Neural progenitor cell (in vitro differentiated cells): ENCODE data around the gene CDC42EP3. TPM values are rescaled to one million over a fixed set of nuclear protein-coding genes. Genes with fewer than 3 reads are reported as not detected.
A peak's percentile ranks its signal among the peaks of the same experiment; 100 is the strongest.

Source experiments
- DNase-seq: peaks from one replicate; pipeline ENCODE4 v3.0.0-alpha.2; 2016; ENCODE audit warnings: low spot score
- H2AFZ ChIP-seq: fragments of 200-600 bp; sonication (generic); replicated peaks from 2 replicates; pipeline ENCODE4 v1.6.1; 2016; ENCODE audit warnings: antibody characterized with exemption
- H3F3A ChIP-seq: fragments of 200-600 bp; sonication (generic); 2 replicates; pipeline ENCODE4 v1.6.1; 2016; ENCODE audit warnings: antibody characterized with exemption, low read depth
- H3K27ac ChIP-seq: fragments of 200-600 bp; sonication (generic); 2 replicates; pipeline ENCODE4 v1.5.1; 2016; ENCODE audit warnings: mild to moderate bottlenecking
- H3K27me3 ChIP-seq: fragments of 200-600 bp; sonication (generic); 2 replicates; pipeline ENCODE4 v1.6.1; 2016; ENCODE audit warnings: mild to moderate bottlenecking, moderate library complexity
- H3K36me3 ChIP-seq: fragments of 200-600 bp; sonication (generic); 2 replicates; pipeline ENCODE4 v1.5.1; 2016
- H3K4me1 ChIP-seq: fragments of 200-600 bp; sonication (generic); 2 replicates; pipeline ENCODE4 v1.6.1; 2016; ENCODE audit warnings: mixed run types
- H3K4me2 ChIP-seq: fragments of 200-600 bp; sonication (generic); 2 replicates; pipeline ENCODE4 v1.6.1; 2016
- H3K4me3 ChIP-seq: fragments of 200-600 bp; sonication (generic); 2 replicates; pipeline ENCODE4 v1.5.1; 2016
- H3K79me2 ChIP-seq: fragments of 200-600 bp; sonication (generic); 2 replicates; pipeline ENCODE4 v1.6.1; 2016; ENCODE audit warnings: low read depth
- H3K9ac ChIP-seq: fragments of 200-600 bp; sonication (generic); 2 replicates; pipeline ENCODE4 v1.6.1; 2016
- H3K9me3 ChIP-seq: fragments of 200-600 bp; sonication (generic); 2 replicates; pipeline ENCODE4 v1.5.1; 2016; ENCODE audit warnings: low read depth
- H4K20me1 ChIP-seq: fragments of 200-600 bp; sonication (generic); 2 replicates; pipeline ENCODE4 v1.6.1; 2016; ENCODE audit warnings: low read depth
- H3K27ac Mint-ChIP-seq: 3 replicates; pipeline ENCODE4 v1.8.0; 2021; ENCODE audit warnings: mixed read lengths
- H3K27me3 Mint-ChIP-seq: 2 replicates; pipeline ENCODE4 v1.8.0; 2022; ENCODE audit warnings: low read depth, mild to moderate bottlenecking, inconsistent platforms, moderate library complexity, mixed read lengths; ENCODE audit not compliant: insufficient read depth
- H3K36me3 Mint-ChIP-seq: 3 replicates; pipeline ENCODE4 v1.8.0; 2021; ENCODE audit warnings: mixed read lengths
- H3K4me1 Mint-ChIP-seq: 3 replicates; pipeline ENCODE4 v1.8.0; 2021; ENCODE audit warnings: mixed read lengths
- H3K4me3 Mint-ChIP-seq: 3 replicates; pipeline ENCODE4 v1.8.0; 2021; ENCODE audit warnings: mild to moderate bottlenecking, moderate library complexity, mixed read lengths
- H3K9me3 Mint-ChIP-seq: 3 replicates; pipeline ENCODE4 v1.8.0; 2020; ENCODE audit warnings: mixed read lengths
- EZH2 ChIP-seq: fragments of 200-600 bp; sonication (generic); IDR thresholded peaks from 2 replicates; pipeline ENCODE4 v1.6.1; 2017; ENCODE audit warnings: antibody characterized with exemption, mild to moderate bottlenecking, moderate library complexity
- EZH2phosphoT487 ChIP-seq: fragments of 200-600 bp; sonication (generic); IDR thresholded peaks from 2 replicates; pipeline ENCODE4 v1.6.1; 2017; ENCODE audit warnings: antibody characterized with exemption
- total RNA-seq: library from RNA; depleted of rRNA; stranded (reverse); fragments of >200 nt; gene quantifications from 2 replicates; pipeline ENCODE4 v1.2.3, GENCODE V29; 2015; ENCODE audit warnings: low replicate concordance
- TF ChIP-seq, protein P1 (sequence below): fragments of 200-600 bp; sonication (generic); IDR thresholded peaks from 2 replicates; pipeline ENCODE4 v1.5.1; 2017; ENCODE audit warnings: antibody characterized with exemption, mild to moderate bottlenecking

Gene CDC42EP3
- total RNA-seq, 1 donor from 2014 or later, result 21.2 TPM

DNA sequence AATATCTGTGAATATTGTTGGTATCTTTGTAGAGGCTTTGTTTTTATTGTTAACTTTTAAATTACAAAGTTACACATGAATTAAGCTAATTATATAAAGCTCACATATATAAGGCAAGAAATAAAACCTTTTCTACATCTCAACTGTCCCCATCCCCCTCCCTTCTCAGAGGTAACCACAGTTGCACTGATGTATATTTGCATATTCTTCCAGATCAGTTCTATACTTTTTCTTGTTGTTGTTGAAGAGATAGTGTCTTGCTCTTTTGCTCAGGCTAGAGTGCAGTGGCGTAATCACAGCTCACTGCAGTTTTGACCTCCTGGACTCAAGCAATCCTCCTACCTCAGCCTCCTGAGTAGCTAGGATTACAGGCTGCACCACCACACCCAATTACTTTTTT, 36.0 kb upstream of the CDC42EP3 start:
- Histone ChIP-seq H3K9ac (no peak overlapping the region), H3K4me3 (no peak overlapping the region), H3K4me2 (no peak overlapping the region), H2AFZ (no peak overlapping the region), H3K27ac (no peak overlapping the region), H3K27me3 (no peaks in the 10 kb centered on the region), H3K4me1 (peaks cover 7% of the 10 kb centered on the region), H3K36me3 (no peaks in the 10 kb centered on the region), H3K79me2 (no peaks in the 10 kb centered on the region), H4K20me1 (no peaks in the 10 kb centered on the region), H3F3A (no peaks in the 10 kb centered on the region), H3K9me3 (no peaks in the 10 kb centered on the region)
- no peak for DNase-seq
- Mint-ChIP-seq H3K27me3 (peaks cover 5% of the 10 kb centered on the region), H3K4me1 (peaks cover 14% of the 10 kb centered on the region), H3K4me3 (no peak overlapping the region), H3K9me3 (peaks cover 2% of the 10 kb centered on the region), H3K36me3 (no peaks in the 10 kb centered on the region), H3K27ac (no peak overlapping the region)
- TF ChIP-seq EZH2phosphoT487 (no peak), EZH2 (no peak)
- TF ChIP-seq, protein P1, sequence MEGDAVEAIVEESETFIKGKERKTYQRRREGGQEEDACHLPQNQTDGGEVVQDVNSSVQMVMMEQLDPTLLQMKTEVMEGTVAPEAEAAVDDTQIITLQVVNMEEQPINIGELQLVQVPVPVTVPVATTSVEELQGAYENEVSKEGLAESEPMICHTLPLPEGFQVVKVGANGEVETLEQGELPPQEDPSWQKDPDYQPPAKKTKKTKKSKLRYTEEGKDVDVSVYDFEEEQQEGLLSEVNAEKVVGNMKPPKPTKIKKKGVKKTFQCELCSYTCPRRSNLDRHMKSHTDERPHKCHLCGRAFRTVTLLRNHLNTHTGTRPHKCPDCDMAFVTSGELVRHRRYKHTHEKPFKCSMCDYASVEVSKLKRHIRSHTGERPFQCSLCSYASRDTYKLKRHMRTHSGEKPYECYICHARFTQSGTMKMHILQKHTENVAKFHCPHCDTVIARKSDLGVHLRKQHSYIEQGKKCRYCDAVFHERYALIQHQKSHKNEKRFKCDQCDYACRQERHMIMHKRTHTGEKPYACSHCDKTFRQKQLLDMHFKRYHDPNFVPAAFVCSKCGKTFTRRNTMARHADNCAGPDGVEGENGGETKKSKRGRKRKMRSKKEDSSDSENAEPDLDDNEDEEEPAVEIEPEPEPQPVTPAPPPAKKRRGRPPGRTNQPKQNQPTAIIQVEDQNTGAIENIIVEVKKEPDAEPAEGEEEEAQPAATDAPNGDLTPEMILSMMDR, result no peak

DNA sequence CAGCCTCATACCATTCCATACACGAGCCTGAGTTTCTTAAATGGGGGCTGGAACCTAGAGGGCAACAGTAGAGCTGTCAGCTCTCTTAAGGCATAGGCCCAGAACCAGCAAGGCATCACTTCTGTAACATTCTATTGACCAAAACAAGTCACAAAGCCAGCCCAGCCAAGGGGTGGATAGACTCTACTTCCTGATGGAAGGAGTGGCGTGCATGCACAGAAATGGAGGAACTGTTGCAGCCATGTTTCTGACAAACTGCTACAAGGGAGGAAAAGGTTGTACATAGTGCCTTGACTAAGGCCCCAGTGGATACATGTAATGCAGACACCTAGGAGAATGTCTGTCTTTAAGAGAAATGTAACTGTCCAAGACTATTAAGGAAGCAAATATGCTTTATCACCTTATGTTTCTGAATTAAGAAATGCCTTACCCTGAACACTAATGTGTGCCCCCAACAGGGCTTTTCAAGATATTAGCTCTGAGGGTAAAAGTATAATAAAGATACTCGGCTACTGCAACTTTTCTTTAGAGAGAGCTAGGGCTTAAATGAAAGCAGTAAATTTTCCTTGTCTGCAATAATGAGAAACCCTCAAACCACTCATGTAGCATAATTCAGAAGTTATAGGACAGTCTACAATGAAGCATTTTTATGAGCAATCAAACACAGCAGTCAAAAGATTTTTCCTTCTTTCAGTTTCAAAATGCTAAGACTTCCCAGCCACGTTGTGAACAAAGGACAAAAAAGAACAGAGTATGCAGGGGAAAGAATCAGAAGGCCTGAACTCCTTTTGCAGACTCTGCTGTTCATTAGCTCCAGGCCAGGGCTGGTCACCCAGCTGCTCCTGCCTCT, 35.1 kb upstream of the CDC42EP3 start:
- H3K4me1 Mint-ChIP-seq, result peaks cover 14% of the 10 kb centered on the region
- no peak overlapping the region for H3K27ac Mint-ChIP-seq
- H2AFZ ChIP-seq, result peak overlapping the region; percentile 63

GRCh38 chr2:37705191-37705590, 33.7 kb upstream of the CDC42EP3 start:
- Histone ChIP-seq H3K27me3 (no peaks in the 10 kb centered on the region), H3K9me3 (no peaks in the 10 kb centered on the region), H3K79me2 (no peaks in the 10 kb centered on the region), H3F3A (no peaks in the 10 kb centered on the region), H3K4me1 (no peaks in the 10 kb centered on the region), H3K9ac (no peak overlapping the region), H4K20me1 (no peaks in the 10 kb centered on the region), H3K4me3 (no peak overlapping the region), H3K4me2 (no peak overlapping the region), H3K27ac (no peak overlapping the region), H3K36me3 (no peaks in the 10 kb centered on the region), H2AFZ (no peak overlapping the region)
- TF ChIP-seq EZH2 (no peak), EZH2phosphoT487 (no peak)
- TF ChIP-seq, protein P1, result no peak
- H3K27ac Mint-ChIP-seq, result no peak overlapping the region
- peaks cover 2% of the 10 kb centered on the region for H3K36me3 Mint-ChIP-seq
- no peak for DNase-seq
- no peak overlapping the region for H3K4me3 Mint-ChIP-seq
- H3K4me1 Mint-ChIP-seq, result peaks cover 14% of the 10 kb centered on the region
- H3K9me3 Mint-ChIP-seq, result peaks cover 10% of the 10 kb centered on the region
- peaks cover 6% of the 10 kb centered on the region for H3K27me3 Mint-ChIP-seq

More for the DNA sequence above, 35.1 kb upstream of the CDC42EP3 start:
- Mint-ChIP-seq H3K27me3 (peaks cover 6% of the 10 kb centered on the region), H3K4me3 (no peak overlapping the region), H3K36me3 (peaks cover 2% of the 10 kb centered on the region), H3K9me3 (peaks cover 6% of the 10 kb centered on the region)
- TF ChIP-seq EZH2phosphoT487 (no peak), EZH2 (no peak)
- TF ChIP-seq, protein P1, result no peak
- no peak overlapping the region for H3K4me2 ChIP-seq
- no peak for DNase-seq
- H3K36me3 ChIP-seq, result no peaks in the 10 kb centered on the region
- H3K9ac ChIP-seq, result no peak overlapping the region
- H3K27ac ChIP-seq, result no peak overlapping the region
- peaks cover 7% of the 10 kb centered on the region for H3K4me1 ChIP-seq
- no peaks in the 10 kb centered on the region for H3F3A ChIP-seq
- H3K4me3 ChIP-seq, result no peak overlapping the region
- no peaks in the 10 kb centered on the region for H3K27me3 ChIP-seq
- H3K9me3 ChIP-seq, result no peaks in the 10 kb centered on the region
- H4K20me1 ChIP-seq, result no peaks in the 10 kb centered on the region
- no peaks in the 10 kb centered on the region for H3K79me2 ChIP-seq
